Left ventricle myocardium inferior (tissue), 1 donor: ENCODE results near the gene GHR. TPM values are rescaled to one million over a fixed set of nuclear protein-coding genes. Genes with fewer than 3 reads are reported as not detected.

Source experiments
- DNase-seq: peaks from one replicate; pipeline ENCODE4 v3.0.0-alpha.2; 2020
- H3K27ac ChIP-seq: fragments of 200-600 bp; replicated peaks from 2 replicates; pipeline ENCODE4 v1.8.0; 2021
- H3K27me3 ChIP-seq: fragments of 200-600 bp; 2 replicates; pipeline ENCODE4 v1.8.0; 2021; ENCODE audit warnings: low read depth
- H3K36me3 ChIP-seq: fragments of 200-600 bp; 2 replicates; pipeline ENCODE4 v1.8.0; 2021
- H3K4me1 ChIP-seq: fragments of 200-600 bp; 2 replicates; pipeline ENCODE4 v1.8.0; 2021
- H3K4me3 ChIP-seq: fragments of 200-600 bp; 2 replicates; pipeline ENCODE4 v1.8.0; 2021; ENCODE audit warnings: mild to moderate bottlenecking, moderate library complexity
- H3K9me3 ChIP-seq: fragments of 200-600 bp; replicated peaks from 2 replicates; pipeline ENCODE4 v1.8.0; 2021
- CTCF ChIP-seq: fragments of 200-600 bp; IDR thresholded peaks from 2 replicates; pipeline ENCODE4 v1.8.0; 2021; ENCODE audit warnings: antibody characterized with exemption, mild to moderate bottlenecking, borderline replicate concordance
- intact Hi-C: fragments of 100-400 bp; cut with micrococcal nuclease; formaldehyde crosslinking; loops from one replicate; pipeline ENCODE4 v1.11.0; 2022
- total RNA-seq: library from RNA; stranded (reverse); fragmentation: NEBNext Ultra II Directional; extraction: Animal tissue kit (Norgen Biotek cat#: 25700); gene quantifications from one replicate; pipeline ENCODE4 v1.2.1, GENCODE V29; 2021
- donor health status: DM: no; HTN: yes; CAD: no; lungs with severe emphysema.

Gene GHR
- total RNA-seq, 1 donor from 2014 or later, result 12.9 TPM

DNA sequence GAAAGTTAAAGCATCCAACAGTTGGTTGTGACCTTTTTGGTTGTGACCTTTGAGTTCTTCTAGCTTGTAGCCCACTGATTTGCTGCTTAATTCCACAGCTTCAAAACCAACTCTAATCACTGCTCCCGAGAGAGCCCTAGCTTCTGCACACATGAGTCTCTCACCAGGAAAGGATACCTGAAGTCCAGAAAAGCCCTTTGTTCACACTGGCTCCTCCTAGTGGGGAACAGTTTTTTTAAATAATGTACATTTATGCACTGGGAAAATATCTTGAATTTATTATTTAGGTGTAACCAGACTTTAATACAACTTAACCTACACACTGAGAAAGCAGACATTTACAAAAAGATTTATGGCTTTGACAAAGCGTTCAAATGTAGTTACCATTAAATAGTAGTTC lies 213.2 kb downstream of the GHR start:
- intact Hi-C loops, result no loop called here
- Histone ChIP-seq H3K36me3 (no peaks in the 10 kb centered on the region), H3K27me3 (no peaks in the 10 kb centered on the region), H3K4me3 (no peak overlapping the region), H3K4me1 (peaks cover 18% of the 10 kb centered on the region), H3K27ac (no peak overlapping the region), H3K9me3 (no peaks in the 10 kb centered on the region)
- no peak for DNase-seq
- peak; percentile 30 for TF ChIP-seq CTCF

- no peak for TF ChIP-seq CTCF
- Histone ChIP-seq H3K4me1 (peaks cover 14% of the 10 kb centered on the region), H3K27ac (no peak overlapping the region), H3K36me3 (no peaks in the 10 kb centered on the region), H3K9me3 (no peaks in the 10 kb centered on the region), H3K27me3 (no peaks in the 10 kb centered on the region), H3K4me3 (no peak overlapping the region)
- no peak for DNase-seq
- intact Hi-C loops, result no loop called here
Measured at GRCh38 chr5:42636946-42637345, 213.7 kb downstream of the GHR start.

- H3K9me3 ChIP-seq, result no peaks in the 10 kb centered on the region
- no peak overlapping the region for H3K4me3 ChIP-seq
- no peak overlapping the region for H3K27ac ChIP-seq
- intact Hi-C loops, result no loop called here
- no peaks in the 10 kb centered on the region for H3K27me3 ChIP-seq
- H3K36me3 ChIP-seq, result no peaks in the 10 kb centered on the region
- peaks cover 8% of the 10 kb centered on the region for H3K4me1 ChIP-seq
- DNase-seq, result no peak
- no peak for TF ChIP-seq CTCF
Measured at GRCh38 chr5:42638972-42639371, 215.7 kb downstream of the GHR start.

DNA sequence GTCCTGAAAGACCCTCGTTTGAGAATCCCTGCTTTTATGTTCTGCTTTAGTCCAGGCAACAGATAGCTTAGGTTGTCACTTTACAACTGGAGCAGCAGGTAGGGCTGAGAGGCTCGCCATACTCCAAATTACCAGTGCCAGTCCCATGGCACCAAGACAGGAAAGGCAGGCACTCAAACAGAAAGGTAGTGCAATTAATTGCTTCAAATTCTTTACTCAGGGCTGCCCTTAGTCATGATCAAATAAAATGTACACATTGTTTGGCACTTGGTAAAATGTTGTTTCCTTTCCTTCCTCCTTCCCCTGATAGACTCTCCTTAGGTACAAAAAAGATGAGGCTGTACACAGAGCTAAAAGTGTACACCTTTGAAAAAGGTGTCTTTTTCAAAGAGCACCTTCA lies 217.6 kb downstream of the GHR start:
- no peak overlapping the region for H3K4me3 ChIP-seq
- no peak for TF ChIP-seq CTCF
- intact Hi-C loops, result no loop called here
- H3K9me3 ChIP-seq, result no peaks in the 10 kb centered on the region
- H3K27me3 ChIP-seq, result no peaks in the 10 kb centered on the region
- no peak for DNase-seq
- H3K4me1 ChIP-seq, result peaks cover 8% of the 10 kb centered on the region
- no peak overlapping the region for H3K27ac ChIP-seq
- no peaks in the 10 kb centered on the region for H3K36me3 ChIP-seq

- Histone ChIP-seq H3K27me3 (no peaks in the 10 kb centered on the region), H3K36me3 (no peaks in the 10 kb centered on the region), H3K4me1 (peaks cover 8% of the 10 kb centered on the region), H3K27ac (no peak overlapping the region), H3K4me3 (no peak overlapping the region), H3K9me3 (no peaks in the 10 kb centered on the region)
- TF ChIP-seq CTCF, result no peak
- DNase-seq, result no peak
- intact Hi-C loops, result no loop called here
Measured at GRCh38 chr5:42641336-42642005, 218.2 kb downstream of the GHR start.
